Stimulated activated CD4-positive, alpha-beta T cell treated with anti-CD3 and anti-CD28 coated beads, Interleukin-12 subunit alpha, Interleukin-12 subunit beta, amount 100 ng/mL, for 48 hours (primary cell): ENCODE measurements around the gene MRAS.
"Not testable (repeated sequence)": the region's sequence is repeated elsewhere in the genome, so short reads cannot be mapped to it uniquely, and the experiment has no call there.

Experiments
- DNase-seq, 3 donors: peaks; one replicate each; pipeline ENCODE4 v3.0.0-alpha.2; 2020; ENCODE audit warnings: low read depth in 2 of 3, low spot score in 1 of 3

MRAS gene

GRCh38 chr3:138442433-138442832 is 94.1 kb downstream of the MRAS start:
- no peak for DNase-seq

- no peak for DNase-seq
Measured at GRCh38 chr3:138443091-138443490, 94.7 kb downstream of the MRAS start.

GRCh38 chr3:138443521-138444503 is 95.4 kb downstream of the MRAS start:
- no peak for DNase-seq

- no peak for DNase-seq
Measured at GRCh38 chr3:138445236-138445635, 96.9 kb downstream of the MRAS start.

- DNase-seq: no peak
Measured at GRCh38 chr3:138445654-138446053, 97.3 kb downstream of the MRAS start.

GRCh38 chr3:138448631-138449030 is 100.3 kb downstream of the MRAS start:
- DNase-seq: no peak

GRCh38 chr3:138449490-138449889 is 101.1 kb downstream of the MRAS start:
- DNase-seq: no peak

- no peak for DNase-seq
Measured at GRCh38 chr3:138450181-138450580, 101.8 kb downstream of the MRAS start.

- no peak for DNase-seq
Measured at GRCh38 chr3:138450704-138451424, 102.5 kb downstream of the MRAS start.

- DNase-seq: no peak
Measured at GRCh38 chr3:138451595-138452162, 103.3 kb downstream of the MRAS start.

- no peak for DNase-seq
Measured at GRCh38 chr3:138452436-138452835, 104.1 kb downstream of the MRAS start.

- DNase-seq: not testable (repeated sequence)
Measured at GRCh38 chr3:138453940-138454339, 105.6 kb downstream of the MRAS start.
